Brain microvascular endothelial cell (primary cell): ENCODE measurements around the gene PIEZO2.

ENCODE experiments used
- DNase-seq: peaks from one replicate; pipeline ENCODE4 v3.0.0-alpha.2; 2020
- H3K27ac ChIP-seq: fragments of 250-450 bp; sonication (Bioruptor Pico); 2 replicates; pipeline ENCODE4 v1.5.1; 2020; ENCODE audit warnings: mild to moderate bottlenecking, moderate library complexity
- H3K27me3 ChIP-seq: fragments of 250-450 bp; sonication (Bioruptor Pico); replicated peaks from 2 replicates; pipeline ENCODE4 v1.5.1; 2020; ENCODE audit warnings: mild to moderate bottlenecking
- H3K36me3 ChIP-seq: fragments of 250-450 bp; sonication (Bioruptor Pico); replicated peaks from 2 replicates; pipeline ENCODE4 v1.5.1; 2020; ENCODE audit warnings: mild to moderate bottlenecking
- H3K4me3 ChIP-seq: 2 replicates; pipeline ENCODE4 v1.5.1; 2011; ENCODE audit warnings: low read depth, mild to moderate bottlenecking, control low read depth, low read length, moderate library complexity
- in situ Hi-C: cut with HindIII; loops from 2 replicates; pipeline ENCODE4 v1.10.0; 2017; ENCODE audit warnings: low sequenced_read_pairs, low pct_ligation_motif_present
- TF ChIP-seq, protein P1 (sequence below): IDR thresholded peaks from 2 replicates; pipeline ENCODE4 v1.5.1; 2011; ENCODE audit warnings: low read depth, mild to moderate bottlenecking, moderate library complexity, low read length, control low read depth, inconsistent platforms; ENCODE audit errors: missing control alignments

PIEZO2 gene

GRCh38 chr18:10860928-10861327 lies 288.4 kb downstream of the PIEZO2 start:
- TF ChIP-seq, protein P1, sequence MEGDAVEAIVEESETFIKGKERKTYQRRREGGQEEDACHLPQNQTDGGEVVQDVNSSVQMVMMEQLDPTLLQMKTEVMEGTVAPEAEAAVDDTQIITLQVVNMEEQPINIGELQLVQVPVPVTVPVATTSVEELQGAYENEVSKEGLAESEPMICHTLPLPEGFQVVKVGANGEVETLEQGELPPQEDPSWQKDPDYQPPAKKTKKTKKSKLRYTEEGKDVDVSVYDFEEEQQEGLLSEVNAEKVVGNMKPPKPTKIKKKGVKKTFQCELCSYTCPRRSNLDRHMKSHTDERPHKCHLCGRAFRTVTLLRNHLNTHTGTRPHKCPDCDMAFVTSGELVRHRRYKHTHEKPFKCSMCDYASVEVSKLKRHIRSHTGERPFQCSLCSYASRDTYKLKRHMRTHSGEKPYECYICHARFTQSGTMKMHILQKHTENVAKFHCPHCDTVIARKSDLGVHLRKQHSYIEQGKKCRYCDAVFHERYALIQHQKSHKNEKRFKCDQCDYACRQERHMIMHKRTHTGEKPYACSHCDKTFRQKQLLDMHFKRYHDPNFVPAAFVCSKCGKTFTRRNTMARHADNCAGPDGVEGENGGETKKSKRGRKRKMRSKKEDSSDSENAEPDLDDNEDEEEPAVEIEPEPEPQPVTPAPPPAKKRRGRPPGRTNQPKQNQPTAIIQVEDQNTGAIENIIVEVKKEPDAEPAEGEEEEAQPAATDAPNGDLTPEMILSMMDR, result no peak
- no peak overlapping the region for H3K27ac ChIP-seq
- no peaks in the 10 kb centered on the region for H3K27me3 ChIP-seq
- H3K4me3 ChIP-seq, result no peak overlapping the region
- H3K36me3 ChIP-seq, result no peaks in the 10 kb centered on the region
- in situ Hi-C loops, result no loop called here
- DNase-seq, result no peak

DNA sequence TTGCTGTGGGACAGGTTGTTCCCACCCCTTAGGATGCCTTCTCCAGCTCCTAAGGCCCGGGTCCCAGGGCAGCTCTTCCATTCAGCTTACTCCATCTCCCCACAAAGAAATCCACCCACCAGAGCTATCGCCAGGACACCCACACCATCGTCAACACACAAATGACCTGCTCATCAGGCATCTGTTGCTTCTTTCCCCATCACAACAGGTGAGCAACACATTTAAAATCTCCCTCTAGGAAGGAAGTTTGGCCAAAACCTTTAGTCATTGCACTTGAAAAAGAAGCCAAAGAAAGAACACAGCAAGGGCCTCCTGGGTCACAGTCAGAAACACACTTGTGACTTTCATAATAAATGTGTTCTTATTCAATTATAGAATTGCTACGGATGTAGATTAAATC lies 289.0 kb downstream of the PIEZO2 start:
- Histone ChIP-seq H3K27me3 (no peaks in the 10 kb centered on the region), H3K4me3 (no peak overlapping the region), H3K36me3 (no peaks in the 10 kb centered on the region), H3K27ac (no peak overlapping the region)
- no peak for DNase-seq
- TF ChIP-seq, protein P1, result no peak
- in situ Hi-C loops, result no loop called here

DNA sequence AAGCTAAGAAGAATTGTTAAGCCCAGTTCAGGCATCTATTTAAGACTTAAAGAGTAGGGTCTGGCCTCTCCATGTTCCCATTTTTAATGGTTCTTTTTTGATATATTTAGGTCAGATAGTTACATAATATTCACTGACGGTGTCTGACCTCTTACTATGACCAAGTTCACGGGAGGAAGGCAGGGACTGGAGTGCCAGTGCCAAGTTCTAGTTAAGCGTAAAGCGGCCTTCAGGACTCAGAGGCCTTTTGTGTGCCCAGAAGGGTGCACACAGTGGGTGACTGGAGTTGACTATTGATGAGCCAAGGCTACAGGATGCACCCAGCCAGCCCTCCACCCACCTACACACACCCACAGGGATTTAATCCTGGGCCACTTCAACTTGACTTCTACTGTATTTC lies 290.9 kb downstream of the PIEZO2 start:
- H3K27ac ChIP-seq, result no peak overlapping the region
- no peaks in the 10 kb centered on the region for H3K27me3 ChIP-seq
- H3K36me3 ChIP-seq, result no peaks in the 10 kb centered on the region
- DNase-seq, result no peak
- TF ChIP-seq, protein P1, result no peak
- in situ Hi-C loops, result no loop called here
- no peak overlapping the region for H3K4me3 ChIP-seq

GRCh38 chr18:10856132-10856531 lies 293.2 kb downstream of the PIEZO2 start:
- Histone ChIP-seq H3K27ac (no peak overlapping the region), H3K36me3 (no peaks in the 10 kb centered on the region), H3K4me3 (no peak overlapping the region), H3K27me3 (no peaks in the 10 kb centered on the region)
- in situ Hi-C loops, result no loop called here
- TF ChIP-seq, protein P1, result no peak
- no peak for DNase-seq

DNA sequence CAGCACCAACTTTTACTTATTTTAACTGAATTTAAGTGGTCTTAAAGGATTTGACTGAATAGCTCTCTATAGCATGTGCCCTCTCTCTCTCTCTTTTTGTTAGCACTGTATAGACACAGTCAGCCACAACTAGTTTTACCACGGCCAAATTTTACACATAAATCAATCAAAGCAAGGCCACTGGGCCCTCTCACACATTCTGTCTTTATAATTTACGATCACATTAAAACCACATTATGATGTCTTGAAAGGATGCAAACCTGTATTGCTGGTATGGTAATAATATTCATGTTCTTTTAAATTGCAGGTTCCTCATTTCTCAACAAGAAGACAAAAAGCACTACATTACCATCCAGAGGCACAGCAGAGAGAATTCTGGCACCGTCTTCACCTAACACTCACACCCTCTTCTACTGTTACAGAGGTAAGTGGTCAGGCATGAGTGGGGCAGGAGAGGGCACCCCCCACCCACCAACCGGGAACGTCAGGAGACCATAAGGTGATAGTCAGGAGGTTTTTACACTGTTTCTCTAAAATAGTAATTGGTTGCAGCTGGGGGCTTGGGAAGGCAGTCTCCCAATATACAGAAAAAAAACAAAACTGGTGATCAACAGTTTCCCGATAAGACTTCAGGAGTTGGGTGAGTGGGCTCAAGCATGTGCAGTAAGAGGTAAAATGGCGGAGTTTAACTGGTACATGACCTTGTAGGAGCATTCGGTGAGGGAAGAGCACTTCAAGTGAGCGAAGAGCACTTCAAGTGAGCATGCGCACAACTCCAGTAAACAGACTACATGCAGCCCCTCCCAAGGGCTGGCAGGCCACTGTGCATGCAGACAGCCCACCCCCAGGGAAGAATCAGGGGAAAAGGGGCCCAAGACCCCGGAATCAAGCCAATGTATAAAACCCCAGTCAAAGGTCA lies 296.7 kb downstream of the PIEZO2 start:
- Histone ChIP-seq H3K4me3 (no peak overlapping the region), H3K27me3 (no peaks in the 10 kb centered on the region), H3K27ac (no peak overlapping the region), H3K36me3 (no peaks in the 10 kb centered on the region)
- DNase-seq, result no peak
- TF ChIP-seq, protein P1, result no peak
- in situ Hi-C loops, result no loop called here
